ENCODE results near the gene SLC24A4.
A peak's percentile ranks its signal among the peaks of the same experiment; 100 is the strongest.

Gene SLC24A4

DNA sequence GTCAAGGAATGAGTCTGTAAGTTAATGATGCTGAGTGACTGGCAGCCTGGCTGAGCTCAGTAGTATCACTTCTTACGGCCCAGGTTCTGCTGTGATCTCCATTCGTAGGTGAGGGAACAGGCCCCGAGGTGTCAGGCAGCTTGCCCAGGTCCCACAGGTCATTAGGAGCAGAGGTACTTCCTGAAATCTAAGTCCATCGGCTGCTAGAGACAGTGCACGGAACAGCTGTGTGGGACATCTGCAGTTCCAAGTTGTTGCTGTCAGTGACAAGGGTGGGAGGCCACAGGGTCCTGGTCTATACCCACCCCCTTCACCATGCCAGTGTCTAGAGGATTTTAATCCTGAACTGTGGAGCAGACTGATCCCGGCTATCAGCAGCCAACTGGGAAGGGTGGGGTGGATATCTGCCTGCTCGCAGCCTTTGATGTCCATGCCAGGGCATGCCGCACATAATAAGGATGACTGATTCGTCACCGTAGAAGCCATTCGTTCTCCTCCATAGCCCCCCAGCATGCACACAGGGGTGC is 108.3 kb downstream of the SLC24A4 start:
- TF ChIP-seq, protein P1, sequence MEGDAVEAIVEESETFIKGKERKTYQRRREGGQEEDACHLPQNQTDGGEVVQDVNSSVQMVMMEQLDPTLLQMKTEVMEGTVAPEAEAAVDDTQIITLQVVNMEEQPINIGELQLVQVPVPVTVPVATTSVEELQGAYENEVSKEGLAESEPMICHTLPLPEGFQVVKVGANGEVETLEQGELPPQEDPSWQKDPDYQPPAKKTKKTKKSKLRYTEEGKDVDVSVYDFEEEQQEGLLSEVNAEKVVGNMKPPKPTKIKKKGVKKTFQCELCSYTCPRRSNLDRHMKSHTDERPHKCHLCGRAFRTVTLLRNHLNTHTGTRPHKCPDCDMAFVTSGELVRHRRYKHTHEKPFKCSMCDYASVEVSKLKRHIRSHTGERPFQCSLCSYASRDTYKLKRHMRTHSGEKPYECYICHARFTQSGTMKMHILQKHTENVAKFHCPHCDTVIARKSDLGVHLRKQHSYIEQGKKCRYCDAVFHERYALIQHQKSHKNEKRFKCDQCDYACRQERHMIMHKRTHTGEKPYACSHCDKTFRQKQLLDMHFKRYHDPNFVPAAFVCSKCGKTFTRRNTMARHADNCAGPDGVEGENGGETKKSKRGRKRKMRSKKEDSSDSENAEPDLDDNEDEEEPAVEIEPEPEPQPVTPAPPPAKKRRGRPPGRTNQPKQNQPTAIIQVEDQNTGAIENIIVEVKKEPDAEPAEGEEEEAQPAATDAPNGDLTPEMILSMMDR (conservative IDR thresholded peaks at IDR 0.05; ENCODE audit: low read length), result no peak
- no peak overlapping the region for H3K4me3 ChIP-seq (ENCODE audit: low read length)
- no peak for DNase-seq (ENCODE audit: low read depth)

DNA sequence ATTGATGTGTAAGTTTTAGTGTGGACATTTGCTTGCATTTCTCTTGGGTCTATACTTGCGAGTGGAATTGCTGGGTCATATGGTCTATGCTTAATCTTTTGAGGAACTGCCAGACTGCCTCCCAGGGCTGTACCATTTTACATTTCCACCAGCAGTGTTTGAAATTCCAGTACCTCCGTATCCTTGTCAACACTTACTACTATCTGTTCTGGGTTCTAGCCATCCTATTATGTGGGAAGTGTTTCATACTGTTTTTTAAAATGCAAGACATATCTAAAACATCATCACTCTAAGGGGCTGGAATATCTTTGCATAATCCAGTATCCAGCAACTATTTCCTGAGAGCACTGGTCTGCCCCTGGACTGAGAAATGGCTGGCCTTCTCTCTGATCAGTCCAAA is 110.4 kb downstream of the SLC24A4 start:
- H3K4me3 ChIP-seq (ENCODE audit: low read length), result no peak overlapping the region
- no peak for DNase-seq (ENCODE audit: low read depth)
- TF ChIP-seq, protein P1 (conservative IDR thresholded peaks at IDR 0.05; ENCODE audit: low read length), result no peak

DNA sequence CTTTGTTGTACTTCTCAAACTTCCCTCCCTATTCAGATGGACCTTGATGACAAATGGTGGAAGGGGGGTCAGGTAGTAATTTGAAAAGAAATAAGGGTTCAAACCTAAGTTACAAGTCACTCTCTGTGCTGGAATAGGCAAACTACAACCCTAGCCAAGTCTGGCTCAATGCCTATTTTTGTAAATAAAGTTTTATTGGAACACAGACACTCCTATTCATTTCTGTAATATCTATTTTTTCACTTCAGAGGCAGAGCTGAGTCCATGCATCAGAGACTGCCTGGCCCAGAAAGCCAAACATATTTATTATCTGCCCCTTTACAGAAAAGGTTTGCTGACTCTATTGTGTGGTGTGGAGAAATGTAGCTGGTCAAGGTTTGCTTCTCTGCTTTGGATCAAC is 112.2 kb downstream of the SLC24A4 start:
- H3K4me3 ChIP-seq (ENCODE audit: low read length), result no peak overlapping the region
- TF ChIP-seq, protein P1 (conservative IDR thresholded peaks at IDR 0.05; ENCODE audit: low read length), result no peak
- DNase-seq (ENCODE audit: low read depth), result no peak

DNA sequence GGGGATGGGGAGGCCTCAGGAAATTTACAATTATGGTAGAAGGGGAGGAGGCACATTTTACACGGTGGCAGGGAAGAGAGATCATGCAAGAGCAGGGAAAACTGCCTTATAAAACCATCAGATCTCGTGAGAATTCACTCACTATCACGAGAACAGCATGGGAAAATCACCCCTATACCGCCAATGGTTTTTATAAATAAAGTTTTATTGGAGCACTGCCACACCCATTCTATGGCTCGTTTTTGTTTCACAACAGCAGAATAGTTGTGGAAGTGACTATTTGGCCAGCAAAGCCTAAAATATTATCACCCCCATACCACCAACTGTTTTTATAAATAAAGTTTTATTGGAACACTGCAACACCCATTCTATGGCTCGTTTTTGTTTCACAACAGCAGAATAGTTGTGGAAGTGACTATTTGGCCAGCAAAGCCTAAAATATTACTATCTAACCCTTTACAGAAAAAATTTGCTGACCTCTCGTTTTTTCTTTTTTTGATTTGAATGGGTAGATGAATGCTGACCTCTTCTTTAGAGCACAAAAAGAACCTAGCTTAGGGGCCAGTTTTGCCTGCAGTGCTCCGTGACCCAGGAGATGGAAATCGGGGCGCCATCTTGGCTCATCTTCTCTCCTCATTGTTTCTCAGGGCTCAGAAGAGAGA is 113.3 kb downstream of the SLC24A4 start:
- DNase-seq (ENCODE audit: low read depth), result no peak
- TF ChIP-seq, protein P1 (conservative IDR thresholded peaks at IDR 0.05; ENCODE audit: low read length), result no peak
- H3K4me3 ChIP-seq (ENCODE audit: low read length), result no peak overlapping the region

DNA sequence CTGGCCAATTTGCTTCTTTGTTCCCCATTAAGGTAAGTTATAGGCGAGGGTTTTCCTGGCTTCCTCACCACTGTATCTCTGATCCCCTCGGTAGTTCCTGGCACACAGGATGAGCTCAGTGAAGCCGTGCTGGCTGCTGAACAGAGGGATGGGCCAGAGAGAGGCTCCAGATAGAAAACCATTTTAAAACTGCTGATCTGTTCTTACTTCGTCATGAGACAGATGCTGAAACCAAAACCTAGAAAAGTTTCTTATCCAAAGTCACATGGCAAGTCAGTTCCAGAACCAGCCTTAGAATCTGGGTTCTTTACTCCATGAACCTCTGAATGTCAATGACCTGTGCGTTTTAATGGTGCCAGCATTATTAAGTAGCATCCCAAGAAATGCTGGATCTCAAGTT is 114.3 kb downstream of the SLC24A4 start:
- H3K4me3 ChIP-seq (ENCODE audit: low read length), result no peak overlapping the region
- no peak for DNase-seq (ENCODE audit: low read depth)
- TF ChIP-seq, protein P1 (conservative IDR thresholded peaks at IDR 0.05; ENCODE audit: low read length), result no peak

DNA sequence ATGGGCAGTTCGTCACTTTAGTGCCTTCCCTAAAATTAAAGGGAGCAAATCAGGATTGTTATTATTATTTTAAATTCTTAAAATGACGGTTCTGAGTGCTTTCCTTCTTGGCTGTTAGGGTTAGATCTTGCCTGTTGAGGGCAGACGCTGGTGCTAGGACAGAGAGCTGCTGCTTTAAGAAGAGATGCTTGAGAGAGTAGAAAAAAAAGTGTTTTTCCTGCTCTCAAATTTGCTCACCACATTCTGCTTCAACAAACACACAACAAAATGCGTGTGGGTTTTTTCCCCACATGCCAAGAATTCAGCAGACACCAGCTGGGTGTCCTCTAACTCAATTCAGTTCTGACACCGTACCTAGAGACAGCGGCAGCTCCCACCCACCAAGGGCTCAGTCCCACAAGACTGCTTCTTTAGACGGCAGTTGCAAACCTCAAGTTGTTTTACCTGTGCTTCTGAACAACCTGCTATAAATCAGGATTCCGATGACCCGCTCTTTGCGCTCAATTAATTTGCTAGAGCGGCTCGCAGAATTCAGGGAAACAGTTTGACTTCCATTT is 114.8 kb downstream of the SLC24A4 start:
- TF ChIP-seq, protein P1 (conservative IDR thresholded peaks at IDR 0.05; ENCODE audit: low read length), result no peak
- no peak overlapping the region for H3K4me3 ChIP-seq (ENCODE audit: low read length)
- peak; percentile 5 for DNase-seq (ENCODE audit: low read depth)
